ENCODE results near the gene CHCHD4. TPM values are rescaled to one million over a fixed set of nuclear protein-coding genes. Genes with fewer than 3 reads are reported as not detected.

The CHCHD4 gene
- total and polyA plus RNA-seq, 2 of the 8 experiments (the other 6 are each of a cell fraction or from before 2014, with no cell fraction given), result 15.0 to 22.3 TPM

DNA sequence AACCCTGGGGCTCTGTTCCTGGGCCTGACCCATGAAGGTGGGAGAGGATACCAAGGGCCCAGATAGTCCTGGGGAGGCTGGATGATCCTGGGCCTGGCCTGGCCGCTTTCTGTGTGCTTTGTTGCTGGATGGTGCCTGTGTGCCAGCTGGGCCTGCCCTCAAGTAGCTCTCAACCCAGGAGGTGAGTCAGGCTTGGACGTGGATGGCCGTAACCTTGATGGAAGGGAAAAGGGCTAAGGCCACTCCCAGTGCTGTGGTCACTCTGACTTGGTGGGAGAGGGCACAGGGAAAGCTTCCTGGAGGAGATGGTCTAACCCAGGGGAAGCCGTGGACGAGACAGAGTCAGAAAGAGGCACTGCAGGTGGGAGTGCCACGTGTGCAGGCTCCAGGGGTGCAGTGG lies 9.6 kb upstream of the CHCHD4 start:
- Histone ChIP-seq H3K4me1 (replicated peaks in 1 of 4; ENCODE audit: control insufficient read depth in 3 of 4, insufficient read depth in 4 of 4, low read length in 3 of 4) (no peaks in the 10 kb centered on the region), H4K5ac (ENCODE audit: insufficient read length, low read depth, low read length) (no peak overlapping the region), H3K36me3 (ENCODE audit: control insufficient read depth in 2 of 4, insufficient read depth in 4 of 4, low read length in 3 of 4) (peaks cover 12 to 39% (median 26%) of the 10 kb centered on the region in 4 experiments), H3K79me1 (ENCODE audit: low read depth, low read length) (no peaks in the 10 kb centered on the region), H2AFZ (ENCODE audit: low read length) (no peak overlapping the region), H3K27me3 (replicated peaks in 1 of 4; ENCODE audit: control insufficient read depth in 3 of 4, extremely low read depth in 1 of 4, insufficient read depth in 3 of 4, low read length in 3 of 4) (no peaks in the 10 kb centered on the region), H2BK20ac (ENCODE audit: low read length) (no peak overlapping the region), H3K23me2 (ENCODE audit: low read depth, low read length) (no peaks in the 10 kb centered on the region), H3K9me3 (ENCODE audit: insufficient read depth in 2 of 2, low read depth in 1 of 2, low read length in 1 of 2) (no peaks in the 10 kb centered on the region), H3K4ac (replicated peaks; ENCODE audit: insufficient read length, low read depth, low read length) (no peak overlapping the region), H4K20me1 (replicated peaks in 1 of 2; ENCODE audit: control insufficient read depth in 1 of 2, insufficient read depth in 2 of 2, low read length in 2 of 2) (peaks cover 0 to 13% of the 10 kb centered on the region in 2 experiments), H2BK12ac (ENCODE audit: low read depth, low read length) (no peak overlapping the region), H4K91ac (replicated peaks; ENCODE audit: insufficient read length, low read length) (no peak overlapping the region), H3K18ac (ENCODE audit: extremely low read depth, low read length) (no peak overlapping the region), H2BK5ac (ENCODE audit: low read depth, low read length) (no peak overlapping the region), H3K56ac (replicated peaks; ENCODE audit: insufficient read length, low read depth, low read length) (no peak overlapping the region), H3K9ac (replicated peaks in 1 of 4; ENCODE audit: extremely low read depth in 1 of 4, low read depth in 3 of 4, low read length in 3 of 4) (no peak overlapping the region), H2AK5ac (ENCODE audit: low read depth, low read length) (no peak overlapping the region), H3K4me2 (ENCODE audit: insufficient read depth in 1 of 2, low read depth in 2 of 2, low read length in 2 of 2) (no peak overlapping the region), H3K79me2 (ENCODE audit: control insufficient read depth in 1 of 2, insufficient read depth in 2 of 2, low read length in 2 of 2) (no peaks in the 10 kb centered on the region), H2BK120ac (replicated peaks; ENCODE audit: low read depth, low read length) (no peak overlapping the region), H3K27ac (ENCODE audit: low read depth, low read length) (no peak overlapping the region), H3K4me3 (ENCODE audit: extremely low read depth in 1 of 4, insufficient read depth in 2 of 4, low read depth in 3 of 4, low read length in 4 of 4) (no peak overlapping the region), H3K23ac (ENCODE audit: insufficient read length) (no peak overlapping the region), H3K14ac (ENCODE audit: insufficient read length) (no peak overlapping the region), H4K8ac (ENCODE audit: extremely low read depth, insufficient read depth, low read length) (no peak overlapping the region), H2BK15ac (ENCODE audit: low read length) (no peak overlapping the region)
- no peak for FAIRE-seq
- ChIA-PET CTCF (ENCODE audit: partially characterized antibody) (interaction anchor here (0.8 to 1.9 kb wide), 7 partner anchors 9 to 334 kb away, joined by 3 to 14 read pairs (median 4); partner anchors contain the start of genes CHCHD4 and TMEM43), POLR2A (ENCODE audit: partially characterized antibody) (interaction anchor here (0.8 to 1.4 kb wide), 4 partner anchors 9 to 18 kb away, joined by 3 to 5 read pairs (median 3); no protein-coding TSS in a partner anchor)
- WGBS, 2 experiments (ENCODE audit: extremely low coverage in 1 of 2, insufficient coverage in 1 of 2, insufficient read length in 1 of 2, insufficient replicate concordance in 2 of 2, low coverage in 1 of 2, low lambda C conversion rate in 2 of 2, missing lambda C conversion rate in 1 of 2), result 80% methylated on average over 6 of the region's 6 CpGs; no CpG with 5 or more reads in 1 of the 2 experiments
- no peak for DNase-seq (ENCODE audit: low read depth in 1 of 2, low spot score in 2 of 2)
- TF ChIP-seq HDAC6 (IDR thresholded peaks at IDR 0.05; ENCODE audit: low read depth, low read length) (no peak), SAP30 (IDR thresholded peaks at IDR 0.05; ENCODE audit: insufficient read depth, insufficient replicate concordance, low read length) (no peak), KDM5A (IDR thresholded peaks at IDR 0.05; ENCODE audit: low read length) (no peak), ZNF274 (IDR thresholded peaks at IDR 0.05; ENCODE audit: borderline replicate concordance, extremely low read depth, low read length) (no peak)
- TF ChIP-seq, protein P1, sequence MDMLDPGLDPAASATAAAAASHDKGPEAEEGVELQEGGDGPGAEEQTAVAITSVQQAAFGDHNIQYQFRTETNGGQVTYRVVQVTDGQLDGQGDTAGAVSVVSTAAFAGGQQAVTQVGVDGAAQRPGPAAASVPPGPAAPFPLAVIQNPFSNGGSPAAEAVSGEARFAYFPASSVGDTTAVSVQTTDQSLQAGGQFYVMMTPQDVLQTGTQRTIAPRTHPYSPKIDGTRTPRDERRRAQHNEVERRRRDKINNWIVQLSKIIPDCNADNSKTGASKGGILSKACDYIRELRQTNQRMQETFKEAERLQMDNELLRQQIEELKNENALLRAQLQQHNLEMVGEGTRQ (IDR thresholded peaks at IDR 0.05; ENCODE audit: low read length), result no peak
- TF ChIP-seq, protein P2, sequence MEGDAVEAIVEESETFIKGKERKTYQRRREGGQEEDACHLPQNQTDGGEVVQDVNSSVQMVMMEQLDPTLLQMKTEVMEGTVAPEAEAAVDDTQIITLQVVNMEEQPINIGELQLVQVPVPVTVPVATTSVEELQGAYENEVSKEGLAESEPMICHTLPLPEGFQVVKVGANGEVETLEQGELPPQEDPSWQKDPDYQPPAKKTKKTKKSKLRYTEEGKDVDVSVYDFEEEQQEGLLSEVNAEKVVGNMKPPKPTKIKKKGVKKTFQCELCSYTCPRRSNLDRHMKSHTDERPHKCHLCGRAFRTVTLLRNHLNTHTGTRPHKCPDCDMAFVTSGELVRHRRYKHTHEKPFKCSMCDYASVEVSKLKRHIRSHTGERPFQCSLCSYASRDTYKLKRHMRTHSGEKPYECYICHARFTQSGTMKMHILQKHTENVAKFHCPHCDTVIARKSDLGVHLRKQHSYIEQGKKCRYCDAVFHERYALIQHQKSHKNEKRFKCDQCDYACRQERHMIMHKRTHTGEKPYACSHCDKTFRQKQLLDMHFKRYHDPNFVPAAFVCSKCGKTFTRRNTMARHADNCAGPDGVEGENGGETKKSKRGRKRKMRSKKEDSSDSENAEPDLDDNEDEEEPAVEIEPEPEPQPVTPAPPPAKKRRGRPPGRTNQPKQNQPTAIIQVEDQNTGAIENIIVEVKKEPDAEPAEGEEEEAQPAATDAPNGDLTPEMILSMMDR (IDR thresholded peaks at IDR 0.05; ENCODE audit: control extremely low read depth in 1 of 3, insufficient read depth in 1 of 3, low read depth in 1 of 3, low read length in 3 of 3), result no peak
- TF ChIP-seq, protein P3, sequence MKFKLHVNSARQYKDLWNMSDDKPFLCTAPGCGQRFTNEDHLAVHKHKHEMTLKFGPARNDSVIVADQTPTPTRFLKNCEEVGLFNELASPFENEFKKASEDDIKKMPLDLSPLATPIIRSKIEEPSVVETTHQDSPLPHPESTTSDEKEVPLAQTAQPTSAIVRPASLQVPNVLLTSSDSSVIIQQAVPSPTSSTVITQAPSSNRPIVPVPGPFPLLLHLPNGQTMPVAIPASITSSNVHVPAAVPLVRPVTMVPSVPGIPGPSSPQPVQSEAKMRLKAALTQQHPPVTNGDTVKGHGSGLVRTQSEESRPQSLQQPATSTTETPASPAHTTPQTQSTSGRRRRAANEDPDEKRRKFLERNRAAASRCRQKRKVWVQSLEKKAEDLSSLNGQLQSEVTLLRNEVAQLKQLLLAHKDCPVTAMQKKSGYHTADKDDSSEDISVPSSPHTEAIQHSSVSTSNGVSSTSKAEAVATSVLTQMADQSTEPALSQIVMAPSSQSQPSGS (IDR thresholded peaks at IDR 0.05; ENCODE audit: low read length), result no peak

Measured in H1 (cell line).